Measurements from ENCODE around the gene L3HYPDH.

The L3HYPDH gene

GRCh38 chr14:59483819-59484638 lies at the start of gene L3HYPDH, which contains the start of gene JKAMP:
Gene L3HYPDH, minus strand, starts transcription at chr14:59484408. Its CDS starts 92 bp downstream, at chr14:59484316.
Gene JKAMP, plus strand, starts transcription at chr14:59484517. Its CDS starts 73 bp downstream, at chr14:59484590.
- CTCF ChIA-PET, result interaction anchor here (0.5 to 1.4 kb wide), 7 partner anchors 23 to 1838 kb away, joined by 3 to 5 read pairs (median 3); no protein-coding TSS in a partner anchor
- H3K27ac ChIP-seq, result peak within 1 kb of the TSS; percentile 94
- TF ChIP-seq, protein P1, sequence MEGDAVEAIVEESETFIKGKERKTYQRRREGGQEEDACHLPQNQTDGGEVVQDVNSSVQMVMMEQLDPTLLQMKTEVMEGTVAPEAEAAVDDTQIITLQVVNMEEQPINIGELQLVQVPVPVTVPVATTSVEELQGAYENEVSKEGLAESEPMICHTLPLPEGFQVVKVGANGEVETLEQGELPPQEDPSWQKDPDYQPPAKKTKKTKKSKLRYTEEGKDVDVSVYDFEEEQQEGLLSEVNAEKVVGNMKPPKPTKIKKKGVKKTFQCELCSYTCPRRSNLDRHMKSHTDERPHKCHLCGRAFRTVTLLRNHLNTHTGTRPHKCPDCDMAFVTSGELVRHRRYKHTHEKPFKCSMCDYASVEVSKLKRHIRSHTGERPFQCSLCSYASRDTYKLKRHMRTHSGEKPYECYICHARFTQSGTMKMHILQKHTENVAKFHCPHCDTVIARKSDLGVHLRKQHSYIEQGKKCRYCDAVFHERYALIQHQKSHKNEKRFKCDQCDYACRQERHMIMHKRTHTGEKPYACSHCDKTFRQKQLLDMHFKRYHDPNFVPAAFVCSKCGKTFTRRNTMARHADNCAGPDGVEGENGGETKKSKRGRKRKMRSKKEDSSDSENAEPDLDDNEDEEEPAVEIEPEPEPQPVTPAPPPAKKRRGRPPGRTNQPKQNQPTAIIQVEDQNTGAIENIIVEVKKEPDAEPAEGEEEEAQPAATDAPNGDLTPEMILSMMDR (conservative IDR thresholded peaks at IDR 0.05; ENCODE audit: low read depth), result peak; percentile 71
- peak; percentile 92 for DNase-seq (ENCODE audit: low spot score)
- POLR2A ChIA-PET (ENCODE audit: low non-redundant PET), result interaction anchor here (0.6 kb wide), 1 partner anchor 607 kb away, joined by 3 read pairs; no protein-coding TSS in a partner anchor

- DNase-seq (ENCODE audit: low spot score), result no peak
- no peak overlapping the region for H3K27ac ChIP-seq
- POLR2A ChIA-PET (ENCODE audit: low non-redundant PET), result no interaction called here
- CTCF ChIA-PET, result no interaction called here
- TF ChIP-seq, protein P1 (conservative IDR thresholded peaks at IDR 0.05; ENCODE audit: low read depth), result no peak
These were observed 48.2 kb upstream of the L3HYPDH start for GRCh38 chr14:59532419-59532818.

DNA sequence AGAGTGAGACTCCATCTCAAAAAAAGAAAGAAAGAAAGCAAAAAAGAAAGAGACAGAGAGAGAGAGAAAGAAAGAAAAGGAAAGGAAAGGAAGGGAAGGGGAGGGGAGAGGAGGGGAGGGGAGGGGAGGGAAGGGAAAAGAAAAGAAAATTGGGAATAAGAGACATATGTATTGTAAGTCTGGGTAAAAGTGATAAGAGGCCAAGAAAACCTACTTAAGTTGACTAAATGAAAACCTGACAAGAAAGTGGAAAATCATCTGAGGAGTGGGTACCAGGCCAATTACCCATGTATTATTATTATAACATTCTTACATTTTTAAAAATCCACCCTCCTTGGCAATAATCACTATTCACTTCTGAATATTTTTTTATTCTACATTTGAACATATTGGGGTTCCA lies 46.1 kb upstream of the L3HYPDH start:
- no peak for DNase-seq (ENCODE audit: low spot score)
- POLR2A ChIA-PET (ENCODE audit: low non-redundant PET), result no interaction called here
- H3K27ac ChIP-seq, result no peak overlapping the region
- TF ChIP-seq, protein P1 (conservative IDR thresholded peaks at IDR 0.05; ENCODE audit: low read depth), result no peak
- CTCF ChIA-PET, result no interaction called here

DNA sequence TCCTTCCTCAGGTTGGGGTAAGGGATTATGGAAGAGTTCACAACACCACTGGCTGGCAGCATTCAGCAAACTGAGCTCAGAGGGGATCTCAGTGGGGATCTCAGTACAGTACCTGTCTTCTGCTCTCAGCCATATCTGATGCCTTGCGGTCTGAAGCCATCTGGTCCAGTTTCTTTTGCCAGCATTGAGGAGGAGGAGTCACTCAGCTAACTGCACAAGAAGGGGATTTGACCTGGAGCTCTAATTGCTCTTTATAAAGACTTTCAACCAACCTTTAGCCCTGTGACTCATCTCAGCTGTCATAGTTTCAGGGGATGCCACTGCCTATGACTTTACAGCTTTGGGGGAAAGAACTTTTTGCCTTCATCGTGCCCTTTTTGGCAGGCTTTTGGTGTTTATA lies 45.0 kb upstream of the L3HYPDH start:
- ChIA-PET POLR2A (ENCODE audit: low non-redundant PET) (no interaction called here), CTCF (interaction anchor here (0.7 kb wide), 1 partner anchor 9 kb away, joined by 4 read pairs; no protein-coding TSS in a partner anchor)
- DNase-seq (ENCODE audit: low spot score), result no peak
- TF ChIP-seq, protein P1 (conservative IDR thresholded peaks at IDR 0.05; ENCODE audit: low read depth), result no peak
- no peak overlapping the region for H3K27ac ChIP-seq

DNA sequence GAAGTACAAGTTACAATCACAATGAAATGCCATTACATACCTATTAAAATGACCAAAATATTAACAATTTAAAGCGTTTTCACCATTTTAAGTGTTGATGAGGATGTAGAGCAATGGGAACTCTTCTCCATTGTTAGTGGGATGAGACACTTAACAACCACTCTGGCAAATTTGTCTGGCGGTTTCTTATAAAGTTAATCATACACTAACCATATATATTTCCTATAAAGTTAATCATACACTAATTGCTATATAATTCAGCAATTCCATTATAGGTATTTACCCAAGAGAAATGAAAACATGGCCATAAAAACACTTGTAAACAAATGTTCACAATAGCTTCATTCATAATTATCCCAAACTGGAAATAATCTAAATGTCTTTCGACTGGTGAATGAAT lies 36.0 kb upstream of the L3HYPDH start:
- TF ChIP-seq, protein P1 (conservative IDR thresholded peaks at IDR 0.05; ENCODE audit: low read depth), result no peak
- CTCF ChIA-PET, result no interaction called here
- POLR2A ChIA-PET (ENCODE audit: low non-redundant PET), result no interaction called here
- no peak overlapping the region for H3K27ac ChIP-seq
- no peak for DNase-seq (ENCODE audit: low spot score)

GRCh38 chr14:59511916-59512575 lies 27.8 kb upstream of the L3HYPDH start:
- ChIA-PET CTCF (interaction anchor here (0.6 to 0.7 kb wide), 2 partner anchors 46 to 176 kb away, joined by 3 read pairs; no protein-coding TSS in a partner anchor), POLR2A (ENCODE audit: low non-redundant PET) (no interaction called here)
- TF ChIP-seq, protein P1 (conservative IDR thresholded peaks at IDR 0.05; ENCODE audit: low read depth), result peak; percentile 24; the same call in 1 of the 2 replicates
- H3K27ac ChIP-seq, result no peak overlapping the region
- peak; percentile 12 for DNase-seq (ENCODE audit: low spot score)
